GM23338 (cell line): ENCODE measurements around the gene KCNIP1. TPM values are rescaled to one million over a fixed set of nuclear protein-coding genes. Genes with fewer than 3 reads are reported as not detected.

Source experiments
- ATAC-seq: fragments of 200-7000 bp; cut with Tn5 transposase; 3 replicates; pipeline ENCODE4 v1.9.1; 2020
- DNase-seq: peaks from one replicate; pipeline ENCODE4 v3.0.0-alpha.2; 2015; ENCODE audit warnings: low spot score
- H2AFZ ChIP-seq: fragments of 200-600 bp; sonication (generic); 2 replicates; pipeline ENCODE4 v1.8.0; 2016; ENCODE audit warnings: antibody characterized with exemption, mild to moderate bottlenecking, moderate library complexity
- H3F3A ChIP-seq: fragments of 200-600 bp; sonication (generic); replicated peaks from 2 replicates; pipeline ENCODE4 v1.8.0; 2017; ENCODE audit warnings: antibody characterized with exemption, mixed run types, low read depth
- H3K27ac ChIP-seq: fragments of 200-600 bp; sonication (generic); 2 replicates; pipeline ENCODE4 v1.6.1; 2016; ENCODE audit warnings: low read depth
- H3K27me3 ChIP-seq: fragments of 200-600 bp; sonication (generic); 2 replicates; pipeline ENCODE4 v1.8.0; 2016; ENCODE audit warnings: mild to moderate bottlenecking, mixed run types, moderate library complexity; ENCODE audit not compliant: insufficient read depth
- H3K36me3 ChIP-seq: fragments of 200-600 bp; sonication (generic); 2 replicates; pipeline ENCODE4 v1.8.0; 2016; ENCODE audit warnings: mild to moderate bottlenecking; ENCODE audit not compliant: insufficient read depth
- H3K4me1 ChIP-seq: fragments of 200-600 bp; sonication (generic); 2 replicates; pipeline ENCODE4 v1.8.0; 2016; ENCODE audit warnings: mild to moderate bottlenecking, moderate library complexity; ENCODE audit not compliant: insufficient read depth
- H3K4me2 ChIP-seq: fragments of 200-600 bp; sonication (generic); 2 replicates; pipeline ENCODE4 v1.7.1; 2017; ENCODE audit warnings: mixed run types
- H3K4me3 ChIP-seq: fragments of 200-600 bp; sonication (generic); 2 replicates; pipeline ENCODE4 v1.6.1; 2016; ENCODE audit warnings: mixed run types
- H3K79me2 ChIP-seq: fragments of 200-600 bp; sonication (generic); replicated peaks from 2 replicates; pipeline ENCODE4 v1.8.0; 2017; ENCODE audit warnings: mild to moderate bottlenecking; ENCODE audit not compliant: insufficient read depth
- H3K9me2 ChIP-seq: fragments of 200-600 bp; sonication (generic); 2 replicates; pipeline ENCODE4 v1.8.0; 2017; ENCODE audit not compliant: insufficient read depth
- H4K20me1 ChIP-seq: fragments of 200-600 bp; sonication (generic); replicated peaks from 2 replicates; pipeline ENCODE4 v1.8.0; 2017; ENCODE audit warnings: mild to moderate bottlenecking; ENCODE audit not compliant: insufficient read depth
- H3K27ac Mint-ChIP-seq: 2 replicates; pipeline ENCODE4 v1.8.0; 2020; ENCODE audit warnings: inconsistent platforms, mild to moderate bottlenecking, moderate library complexity, mixed read lengths
- H3K27me3 Mint-ChIP-seq: 3 replicates; pipeline ENCODE4 v1.8.0; 2022; ENCODE audit warnings: low read depth, mild to moderate bottlenecking, moderate library complexity, mixed read lengths, inconsistent platforms; ENCODE audit not compliant: insufficient read depth, poor library complexity
- H3K36me3 Mint-ChIP-seq: 3 replicates; pipeline ENCODE4 v1.8.0; 2021; ENCODE audit warnings: low read depth, mild to moderate bottlenecking, inconsistent platforms, moderate library complexity, mixed read lengths
- H3K4me1 Mint-ChIP-seq: 3 replicates; pipeline ENCODE4 v1.8.0; 2020; ENCODE audit warnings: mild to moderate bottlenecking, inconsistent platforms, mixed read lengths
- H3K4me3 Mint-ChIP-seq: 3 replicates; pipeline ENCODE4 v1.8.0; 2021; ENCODE audit warnings: moderate library complexity, mild to moderate bottlenecking, inconsistent platforms, mixed read lengths
- H3K9me3 Mint-ChIP-seq: 3 replicates; pipeline ENCODE4 v1.8.0; 2020; ENCODE audit warnings: moderate library complexity, mild to moderate bottlenecking, inconsistent platforms, mixed read lengths
- CREB1 ChIP-seq: fragments of 250-450 bp; sonication (Bioruptor Pico); IDR thresholded peaks from 2 replicates; pipeline ENCODE4 v1.5.0; 2020; ENCODE audit warnings: low read depth, mild to moderate bottlenecking, moderate library complexity
- EZH2 ChIP-seq: fragments of 200-600 bp; sonication (generic); IDR thresholded peaks from one replicate; pipeline ENCODE4 v1.8.0; 2017; ENCODE audit warnings: antibody characterized with exemption, mild to moderate bottlenecking, low read depth; ENCODE audit not compliant: unreplicated experiment
- EZH2phosphoT487 ChIP-seq: fragments of 200-600 bp; sonication (generic); IDR thresholded peaks from one replicate; pipeline ENCODE4 v1.8.1; 2018; ENCODE audit warnings: antibody characterized with exemption; ENCODE audit not compliant: unreplicated experiment
- JUNB ChIP-seq: IDR thresholded peaks from one replicate; pipeline ENCODE4 v1.6.1; 2016; ENCODE audit warnings: antibody characterized with exemption; ENCODE audit not compliant: unreplicated experiment
- NANOG ChIP-seq: IDR thresholded peaks from 2 replicates; pipeline ENCODE4 v1.6.1; 2016; ENCODE audit warnings: antibody characterized with exemption, borderline replicate concordance
- POLR2AphosphoS5 ChIP-seq: IDR thresholded peaks from 2 replicates; pipeline ENCODE4 v1.6.1; 2016; ENCODE audit warnings: antibody characterized with exemption, low read depth
- STAT1 ChIP-seq: IDR thresholded peaks from one replicate; pipeline ENCODE4 v1.6.1; 2016; ENCODE audit warnings: antibody characterized with exemption; ENCODE audit not compliant: unreplicated experiment
- ZNF114 ChIP-seq: fragments of 250-450 bp; sonication (Bioruptor Pico); IDR thresholded peaks from 2 replicates; pipeline ENCODE4 v1.5.0; 2020; ENCODE audit warnings: mild to moderate bottlenecking, moderate library complexity
- ZNF331 ChIP-seq: fragments of 250-450 bp; sonication (Bioruptor Pico); IDR thresholded peaks from 2 replicates; pipeline ENCODE4 v1.5.0; 2020; ENCODE audit warnings: low read depth, mild to moderate bottlenecking, moderate library complexity
- polyA plus RNA-seq: library from polyadenylated mRNA; unstranded; fragments of >200 nt; fragmentation: Nextera tagmentation; extraction: Ambion mirVana; gene quantifications from 2 replicates; pipeline ENCODE4 v1.2.1, GENCODE V29; 2016
- total RNA-seq: library from RNA; depleted of rRNA; stranded (reverse); fragments of >200 nt; shearing (Covaris generic); gene quantifications from 2 replicates; pipeline ENCODE4 v1.2.3, GENCODE V29; 2014
- TF ChIP-seq, protein P1 (sequence below): IDR thresholded peaks from one replicate; pipeline ENCODE4 v1.6.1; 2018; ENCODE audit warnings: antibody characterized with exemption; ENCODE audit not compliant: unreplicated experiment
- TF ChIP-seq, protein P2 (sequence below), 2 experiments: fragments of 200-600 bp in 1 of 2; sonication (generic) in 1 of 2; conservative IDR thresholded peaks; 2 replicates each; pipeline versions ENCODE4 v1.5.1 to v1.6.1; 2016 to 2017; ENCODE audit warnings: antibody characterized with exemption in 2 of 2, low read depth in 2 of 2, mild to moderate bottlenecking in 2 of 2, moderate library complexity in 1 of 2
- TF ChIP-seq, protein P3 (sequence below): fragments of 250-450 bp; sonication (Bioruptor Pico); IDR thresholded peaks from 2 replicates; pipeline ENCODE4 v1.5.0; 2020; ENCODE audit warnings: mild to moderate bottlenecking, moderate library complexity
- TF ChIP-seq, protein P4 (sequence below): IDR thresholded peaks from 2 replicates; pipeline ENCODE4 v1.6.1; 2016; ENCODE audit warnings: antibody characterized with exemption

KCNIP1 gene
- total and polyA plus RNA-seq, 2 experiments from 2014 or later: 0.31 to 0.87 TPM

DNA sequence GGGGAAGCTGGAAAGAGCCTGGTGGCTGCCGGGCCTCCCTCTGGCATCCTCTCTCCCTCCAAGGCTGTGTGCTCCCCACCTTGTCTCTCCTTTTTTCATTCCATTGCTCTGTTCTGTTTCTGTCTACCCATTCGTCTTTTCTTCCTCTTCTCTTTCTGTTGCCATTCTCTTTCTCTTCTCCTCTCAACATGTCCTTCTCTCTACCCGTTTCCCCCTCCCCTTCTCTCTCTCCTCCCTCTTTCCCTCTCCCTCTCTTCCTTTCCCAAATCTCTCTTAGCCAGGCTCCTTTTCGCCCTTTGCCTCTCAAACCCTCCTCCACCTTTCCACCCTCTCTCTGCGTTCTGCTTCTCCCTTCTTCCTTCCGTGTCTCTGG is 19.4 kb upstream of the KCNIP1 start:
- no peaks in the 10 kb centered on the region for H3K4me1 ChIP-seq
- peak overlapping the region; percentile 59 for H2AFZ ChIP-seq

More for the DNA sequence above, 19.4 kb upstream of the KCNIP1 start:
- H3K36me3 Mint-ChIP-seq: no peaks in the 10 kb centered on the region
- H3K4me3 ChIP-seq: no peak overlapping the region
- H3K27me3 ChIP-seq: no peaks in the 10 kb centered on the region
- H3K4me3 Mint-ChIP-seq: no peak overlapping the region
- no peaks in the 10 kb centered on the region for H4K20me1 ChIP-seq
- no peaks in the 10 kb centered on the region for H3K79me2 ChIP-seq
- H3F3A ChIP-seq: no peaks in the 10 kb centered on the region
- no peak for ATAC-seq
- H3K27me3 Mint-ChIP-seq: peaks cover 8% of the 10 kb centered on the region
- no peaks in the 10 kb centered on the region; the same call in 2 of the 3 replicates for H3K9me3 Mint-ChIP-seq
- no peak for DNase-seq
- TF ChIP-seq CREB1 (CRISPR knock-in tag) (no peak), NANOG (no peak), POLR2AphosphoS5 (no peak), ZNF331 (CRISPR knock-in tag) (no peak), EZH2phosphoT487 (no peak), ZNF114 (CRISPR knock-in tag) (no peak), JUNB (no peak), EZH2 (no peak), STAT1 (no peak)
- TF ChIP-seq, protein P1, sequence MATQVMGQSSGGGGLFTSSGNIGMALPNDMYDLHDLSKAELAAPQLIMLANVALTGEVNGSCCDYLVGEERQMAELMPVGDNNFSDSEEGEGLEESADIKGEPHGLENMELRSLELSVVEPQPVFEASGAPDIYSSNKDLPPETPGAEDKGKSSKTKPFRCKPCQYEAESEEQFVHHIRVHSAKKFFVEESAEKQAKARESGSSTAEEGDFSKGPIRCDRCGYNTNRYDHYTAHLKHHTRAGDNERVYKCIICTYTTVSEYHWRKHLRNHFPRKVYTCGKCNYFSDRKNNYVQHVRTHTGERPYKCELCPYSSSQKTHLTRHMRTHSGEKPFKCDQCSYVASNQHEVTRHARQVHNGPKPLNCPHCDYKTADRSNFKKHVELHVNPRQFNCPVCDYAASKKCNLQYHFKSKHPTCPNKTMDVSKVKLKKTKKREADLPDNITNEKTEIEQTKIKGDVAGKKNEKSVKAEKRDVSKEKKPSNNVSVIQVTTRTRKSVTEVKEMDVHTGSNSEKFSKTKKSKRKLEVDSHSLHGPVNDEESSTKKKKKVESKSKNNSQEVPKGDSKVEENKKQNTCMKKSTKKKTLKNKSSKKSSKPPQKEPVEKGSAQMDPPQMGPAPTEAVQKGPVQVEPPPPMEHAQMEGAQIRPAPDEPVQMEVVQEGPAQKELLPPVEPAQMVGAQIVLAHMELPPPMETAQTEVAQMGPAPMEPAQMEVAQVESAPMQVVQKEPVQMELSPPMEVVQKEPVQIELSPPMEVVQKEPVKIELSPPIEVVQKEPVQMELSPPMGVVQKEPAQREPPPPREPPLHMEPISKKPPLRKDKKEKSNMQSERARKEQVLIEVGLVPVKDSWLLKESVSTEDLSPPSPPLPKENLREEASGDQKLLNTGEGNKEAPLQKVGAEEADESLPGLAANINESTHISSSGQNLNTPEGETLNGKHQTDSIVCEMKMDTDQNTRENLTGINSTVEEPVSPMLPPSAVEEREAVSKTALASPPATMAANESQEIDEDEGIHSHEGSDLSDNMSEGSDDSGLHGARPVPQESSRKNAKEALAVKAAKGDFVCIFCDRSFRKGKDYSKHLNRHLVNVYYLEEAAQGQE: no peak
- TF ChIP-seq, protein P2, sequence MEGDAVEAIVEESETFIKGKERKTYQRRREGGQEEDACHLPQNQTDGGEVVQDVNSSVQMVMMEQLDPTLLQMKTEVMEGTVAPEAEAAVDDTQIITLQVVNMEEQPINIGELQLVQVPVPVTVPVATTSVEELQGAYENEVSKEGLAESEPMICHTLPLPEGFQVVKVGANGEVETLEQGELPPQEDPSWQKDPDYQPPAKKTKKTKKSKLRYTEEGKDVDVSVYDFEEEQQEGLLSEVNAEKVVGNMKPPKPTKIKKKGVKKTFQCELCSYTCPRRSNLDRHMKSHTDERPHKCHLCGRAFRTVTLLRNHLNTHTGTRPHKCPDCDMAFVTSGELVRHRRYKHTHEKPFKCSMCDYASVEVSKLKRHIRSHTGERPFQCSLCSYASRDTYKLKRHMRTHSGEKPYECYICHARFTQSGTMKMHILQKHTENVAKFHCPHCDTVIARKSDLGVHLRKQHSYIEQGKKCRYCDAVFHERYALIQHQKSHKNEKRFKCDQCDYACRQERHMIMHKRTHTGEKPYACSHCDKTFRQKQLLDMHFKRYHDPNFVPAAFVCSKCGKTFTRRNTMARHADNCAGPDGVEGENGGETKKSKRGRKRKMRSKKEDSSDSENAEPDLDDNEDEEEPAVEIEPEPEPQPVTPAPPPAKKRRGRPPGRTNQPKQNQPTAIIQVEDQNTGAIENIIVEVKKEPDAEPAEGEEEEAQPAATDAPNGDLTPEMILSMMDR (conservative IDR thresholded peaks at IDR 0.05; ENCODE audit: low read depth in 2 of 2): no peak
- TF ChIP-seq, protein P3, sequence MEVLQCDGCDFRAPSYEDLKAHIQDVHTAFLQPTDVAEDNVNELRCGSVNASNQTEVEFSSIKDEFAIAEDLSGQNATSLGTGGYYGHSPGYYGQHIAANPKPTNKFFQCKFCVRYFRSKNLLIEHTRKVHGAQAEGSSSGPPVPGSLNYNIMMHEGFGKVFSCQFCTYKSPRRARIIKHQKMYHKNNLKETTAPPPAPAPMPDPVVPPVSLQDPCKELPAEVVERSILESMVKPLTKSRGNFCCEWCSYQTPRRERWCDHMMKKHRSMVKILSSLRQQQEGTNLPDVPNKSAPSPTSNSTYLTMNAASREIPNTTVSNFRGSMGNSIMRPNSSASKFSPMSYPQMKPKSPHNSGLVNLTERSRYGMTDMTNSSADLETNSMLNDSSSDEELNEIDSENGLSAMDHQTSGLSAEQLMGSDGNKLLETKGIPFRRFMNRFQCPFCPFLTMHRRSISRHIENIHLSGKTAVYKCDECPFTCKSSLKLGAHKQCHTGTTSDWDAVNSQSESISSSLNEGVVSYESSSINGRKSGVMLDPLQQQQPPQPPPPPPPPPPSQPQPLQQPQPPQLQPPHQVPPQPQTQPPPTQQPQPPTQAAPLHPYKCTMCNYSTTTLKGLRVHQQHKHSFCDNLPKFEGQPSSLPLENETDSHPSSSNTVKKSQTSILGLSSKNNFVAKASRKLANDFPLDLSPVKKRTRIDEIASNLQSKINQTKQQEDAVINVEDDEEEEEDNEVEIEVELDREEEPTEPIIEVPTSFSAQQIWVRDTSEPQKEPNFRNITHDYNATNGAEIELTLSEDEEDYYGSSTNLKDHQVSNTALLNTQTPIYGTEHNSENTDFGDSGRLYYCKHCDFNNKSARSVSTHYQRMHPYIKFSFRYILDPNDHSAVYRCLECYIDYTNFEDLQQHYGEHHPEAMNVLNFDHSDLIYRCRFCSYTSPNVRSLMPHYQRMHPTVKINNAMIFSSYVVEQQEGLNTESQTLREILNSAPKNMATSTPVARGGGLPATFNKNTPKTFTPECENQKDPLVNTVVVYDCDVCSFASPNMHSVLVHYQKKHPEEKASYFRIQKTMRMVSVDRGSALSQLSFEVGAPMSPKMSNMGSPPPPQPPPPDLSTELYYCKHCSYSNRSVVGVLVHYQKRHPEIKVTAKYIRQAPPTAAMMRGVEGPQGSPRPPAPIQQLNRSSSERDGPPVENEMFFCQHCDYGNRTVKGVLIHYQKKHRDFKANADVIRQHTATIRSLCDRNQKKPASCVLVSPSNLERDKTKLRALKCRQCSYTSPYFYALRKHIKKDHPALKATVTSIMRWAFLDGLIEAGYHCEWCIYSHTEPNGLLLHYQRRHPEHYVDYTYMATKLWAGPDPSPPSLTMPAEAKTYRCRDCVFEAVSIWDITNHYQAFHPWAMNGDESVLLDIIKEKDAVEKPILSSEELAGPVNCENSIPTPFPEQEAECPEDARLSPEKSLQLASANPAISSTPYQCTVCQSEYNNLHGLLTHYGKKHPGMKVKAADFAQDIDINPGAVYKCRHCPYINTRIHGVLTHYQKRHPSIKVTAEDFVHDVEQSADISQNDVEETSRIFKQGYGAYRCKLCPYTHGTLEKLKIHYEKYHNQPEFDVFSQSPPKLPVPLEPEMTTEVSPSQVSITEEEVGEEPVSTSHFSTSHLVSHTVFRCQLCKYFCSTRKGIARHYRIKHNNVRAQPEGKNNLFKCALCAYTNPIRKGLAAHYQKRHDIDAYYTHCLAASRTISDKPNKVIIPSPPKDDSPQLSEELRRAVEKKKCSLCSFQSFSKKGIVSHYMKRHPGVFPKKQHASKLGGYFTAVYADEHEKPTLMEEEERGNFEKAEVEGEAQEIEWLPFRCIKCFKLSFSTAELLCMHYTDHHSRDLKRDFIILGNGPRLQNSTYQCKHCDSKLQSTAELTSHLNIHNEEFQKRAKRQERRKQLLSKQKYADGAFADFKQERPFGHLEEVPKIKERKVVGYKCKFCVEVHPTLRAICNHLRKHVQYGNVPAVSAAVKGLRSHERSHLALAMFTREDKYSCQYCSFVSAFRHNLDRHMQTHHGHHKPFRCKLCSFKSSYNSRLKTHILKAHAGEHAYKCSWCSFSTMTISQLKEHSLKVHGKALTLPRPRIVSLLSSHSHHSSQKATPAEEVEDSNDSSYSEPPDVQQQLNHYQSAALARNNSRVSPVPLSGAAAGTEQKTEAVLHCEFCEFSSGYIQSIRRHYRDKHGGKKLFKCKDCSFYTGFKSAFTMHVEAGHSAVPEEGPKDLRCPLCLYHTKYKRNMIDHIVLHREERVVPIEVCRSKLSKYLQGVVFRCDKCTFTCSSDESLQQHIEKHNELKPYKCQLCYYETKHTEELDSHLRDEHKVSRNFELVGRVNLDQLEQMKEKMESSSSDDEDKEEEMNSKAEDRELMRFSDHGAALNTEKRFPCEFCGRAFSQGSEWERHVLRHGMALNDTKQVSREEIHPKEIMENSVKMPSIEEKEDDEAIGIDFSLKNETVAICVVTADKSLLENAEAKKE (CRISPR knock-in tag): no peak
- TF ChIP-seq, protein P4, sequence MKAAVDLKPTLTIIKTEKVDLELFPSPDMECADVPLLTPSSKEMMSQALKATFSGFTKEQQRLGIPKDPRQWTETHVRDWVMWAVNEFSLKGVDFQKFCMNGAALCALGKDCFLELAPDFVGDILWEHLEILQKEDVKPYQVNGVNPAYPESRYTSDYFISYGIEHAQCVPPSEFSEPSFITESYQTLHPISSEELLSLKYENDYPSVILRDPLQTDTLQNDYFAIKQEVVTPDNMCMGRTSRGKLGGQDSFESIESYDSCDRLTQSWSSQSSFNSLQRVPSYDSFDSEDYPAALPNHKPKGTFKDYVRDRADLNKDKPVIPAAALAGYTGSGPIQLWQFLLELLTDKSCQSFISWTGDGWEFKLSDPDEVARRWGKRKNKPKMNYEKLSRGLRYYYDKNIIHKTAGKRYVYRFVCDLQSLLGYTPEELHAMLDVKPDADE: no peak
- no peaks in the 10 kb centered on the region for H3K36me3 ChIP-seq
- no peak overlapping the region for H3K27ac Mint-ChIP-seq
- no peaks in the 10 kb centered on the region; the same call in 1 of the 2 replicates for H3K9me2 ChIP-seq
- peaks cover 10% of the 10 kb centered on the region for H3K4me1 Mint-ChIP-seq
- H3K27ac ChIP-seq: no peak overlapping the region
- H3K4me2 ChIP-seq: no peak overlapping the region
